HepG2 (cell line): ENCODE results near the gene GSK3B. TPM values are rescaled to one million over a fixed set of nuclear protein-coding genes. Genes with fewer than 3 reads are reported as not detected.

Experiments used
- AGO1 ChIP-seq: fragments of 200-400 bp; formaldehyde crosslinking; IDR thresholded peaks from 2 replicates; pipeline ENCODE4 v1.6.1; 2017; ENCODE audit warnings: mild to moderate bottlenecking, low read depth, low read length, moderate library complexity; ENCODE audit not compliant: poor library complexity, severe bottlenecking
- BORCS8-MEF2B ChIP-seq: sonication (generic); formaldehyde crosslinking; IDR thresholded peaks from 2 replicates; pipeline ENCODE4 v1.8.0; 2022; ENCODE audit warnings: mild to moderate bottlenecking, missing genetic modification reagents
- CBFB ChIP-seq: sonication (generic); formaldehyde crosslinking; IDR thresholded peaks from 2 replicates; pipeline ENCODE4 v1.4.0; 2020; ENCODE audit warnings: missing genetic modification reagents
- CCAR2 ChIP-seq: fragments of 200-400 bp; formaldehyde crosslinking; optimal IDR thresholded peaks from 2 replicates; pipeline ENCODE3; 2018; ENCODE audit warnings: low read depth, mild to moderate bottlenecking, low read length, moderate library complexity
- GFI1 ChIP-seq: sonication (generic); formaldehyde crosslinking; IDR thresholded peaks from 2 replicates; pipeline ENCODE4 v1.5.0; 2020; ENCODE audit warnings: missing genetic modification reagents, mild to moderate bottlenecking, borderline replicate concordance
- MED1 ChIP-seq: sonication (generic); formaldehyde crosslinking; IDR thresholded peaks from 2 replicates; pipeline ENCODE4 v1.4.0; 2020; ENCODE audit warnings: missing genetic modification reagents
- MIER2 ChIP-seq: IDR thresholded peaks from 2 replicates; pipeline ENCODE4 v1.6.1; 2016; ENCODE audit warnings: missing biosample characterization, missing genetic modification reagents
- NCOA2 ChIP-seq: sonication (generic); formaldehyde crosslinking; IDR thresholded peaks from 2 replicates; pipeline ENCODE4 v1.8.0; 2022; ENCODE audit warnings: inconsistent platforms
- NCOR1 ChIP-seq: fragments of 200-600 bp; sonication (generic); IDR thresholded peaks from 2 replicates; pipeline ENCODE4 v1.7.0; 2017; ENCODE audit warnings: antibody characterized with exemption, low read length, borderline replicate concordance
- NR2F2 ChIP-seq: IDR thresholded peaks from 2 replicates; pipeline ENCODE4 v1.6.1; 2012; ENCODE audit warnings: low read depth, inconsistent platforms, borderline replicate concordance
- PAWR ChIP-seq: sonication (generic); formaldehyde crosslinking; IDR thresholded peaks from 2 replicates; pipeline ENCODE4 v1.4.0; 2020; ENCODE audit warnings: missing genetic modification reagents, mild to moderate bottlenecking, borderline replicate concordance
- RAD21 ChIP-seq: fragments of 450-650 bp; formaldehyde crosslinking; IDR thresholded peaks from 2 replicates; pipeline ENCODE4 v1.5.0; 2020; ENCODE audit warnings: mild to moderate bottlenecking
- RARA ChIP-seq: IDR thresholded peaks from 2 replicates; pipeline ENCODE4 v1.6.1; 2016; ENCODE audit warnings: missing genetic modification reagents, missing compliant biosample characterization
- RXRA ChIP-seq: sonication (generic); formaldehyde crosslinking; IDR thresholded peaks from 2 replicates; pipeline ENCODE4 v1.5.1; 2020; ENCODE audit warnings: missing genetic modification reagents
- SOX5 ChIP-seq: IDR thresholded peaks from 2 replicates; pipeline ENCODE4 v1.6.1; 2016; ENCODE audit warnings: borderline replicate concordance
- SP4 ChIP-seq: sonication (generic); formaldehyde crosslinking; IDR thresholded peaks from 2 replicates; pipeline ENCODE4 v1.8.1; 2023; ENCODE audit warnings: mild to moderate bottlenecking, missing genetic modification reagents
- ZFP37 ChIP-seq: sonication (generic); formaldehyde crosslinking; IDR thresholded peaks from 2 replicates; pipeline ENCODE4 v1.4.0; 2020; ENCODE audit warnings: missing genetic modification reagents, borderline replicate concordance
- ZFY ChIP-seq: sonication (generic); formaldehyde crosslinking; IDR thresholded peaks from 2 replicates; pipeline ENCODE4 v1.4.0; 2020; ENCODE audit warnings: missing genetic modification reagents
- ZNF10 ChIP-seq: sonication (generic); formaldehyde crosslinking; IDR thresholded peaks from 2 replicates; pipeline ENCODE4 v1.4.0; 2020; ENCODE audit warnings: mild to moderate bottlenecking, low read depth, missing genetic modification reagents, borderline replicate concordance
- ZNF768 ChIP-seq: sonication (generic); formaldehyde crosslinking; IDR thresholded peaks from 2 replicates; pipeline ENCODE4 v1.4.0; 2020; ENCODE audit warnings: missing genetic modification reagents
- ZSCAN21 ChIP-seq: sonication (generic); formaldehyde crosslinking; IDR thresholded peaks from 2 replicates; pipeline ENCODE4 v1.8.0; 2022; ENCODE audit warnings: mild to moderate bottlenecking, missing genetic modification reagents, moderate library complexity, borderline replicate concordance
- polyA plus RNA-seq, 8 experiments: library from polyadenylated mRNA; depleted of rRNA in 3 of 8; stranded (reverse) in 7 of 8; unstranded in 1 of 8; fragments of >200 nt; fragmentation: Illumina TruSeq in 4 of 8; extraction: Trizol in 4 of 8; gene quantifications; 2 replicates each; pipeline versions ENCODE4 v1.2.1 to v1.2.3, GENCODE V29; 2011 to 2016; ENCODE audit warnings: low read depth in 4 of 8, missing spikeins in 1 of 8, mixed read lengths in 1 of 8; ENCODE audit not compliant: insufficient read depth in 1 of 8
- total RNA-seq, 5 experiments: library from RNA; depleted of rRNA; stranded (reverse); fragments of >200 nt; fragmentation: Illumina TruSeq; extraction: Trizol; gene quantifications; 2 replicates each; pipeline ENCODE4 v1.2.3, GENCODE V29; 2016; ENCODE audit warnings: low read depth in 1 of 5
- TF ChIP-seq, protein P1 (sequence below): sonication (generic); formaldehyde crosslinking; IDR thresholded peaks from 2 replicates; pipeline ENCODE4 v1.8.1; 2023; ENCODE audit warnings: mild to moderate bottlenecking, missing genetic modification reagents
- TF ChIP-seq, protein P2 (sequence below): sonication (generic); formaldehyde crosslinking; IDR thresholded peaks from 2 replicates; pipeline ENCODE4 v1.8.0; 2022; ENCODE audit warnings: missing genetic modification reagents, low read depth, mild to moderate bottlenecking, borderline replicate concordance
- TF ChIP-seq, protein P3 (sequence below): sonication (generic); formaldehyde crosslinking; IDR thresholded peaks from 2 replicates; pipeline ENCODE4 v1.4.0; 2020; ENCODE audit warnings: missing genetic modification reagents; ENCODE audit errors: not compliant biosample characterization
- TF ChIP-seq, protein P4 (sequence below): IDR thresholded peaks from 2 replicates; pipeline ENCODE4 v1.6.1; 2016; ENCODE audit warnings: missing genetic modification reagents, missing compliant biosample characterization
- TF ChIP-seq, protein P5 (sequence below): sonication (generic); formaldehyde crosslinking; IDR thresholded peaks from 2 replicates; pipeline ENCODE4 v1.8.0; 2023; ENCODE audit warnings: mild to moderate bottlenecking, missing genetic modification reagents

The GSK3B gene
- total and polyA plus RNA-seq, 2 of the 13 experiments (the other 11 are each of a cell fraction or from before 2014, with no cell fraction given) = 22.3 to 30.1 TPM

DNA sequence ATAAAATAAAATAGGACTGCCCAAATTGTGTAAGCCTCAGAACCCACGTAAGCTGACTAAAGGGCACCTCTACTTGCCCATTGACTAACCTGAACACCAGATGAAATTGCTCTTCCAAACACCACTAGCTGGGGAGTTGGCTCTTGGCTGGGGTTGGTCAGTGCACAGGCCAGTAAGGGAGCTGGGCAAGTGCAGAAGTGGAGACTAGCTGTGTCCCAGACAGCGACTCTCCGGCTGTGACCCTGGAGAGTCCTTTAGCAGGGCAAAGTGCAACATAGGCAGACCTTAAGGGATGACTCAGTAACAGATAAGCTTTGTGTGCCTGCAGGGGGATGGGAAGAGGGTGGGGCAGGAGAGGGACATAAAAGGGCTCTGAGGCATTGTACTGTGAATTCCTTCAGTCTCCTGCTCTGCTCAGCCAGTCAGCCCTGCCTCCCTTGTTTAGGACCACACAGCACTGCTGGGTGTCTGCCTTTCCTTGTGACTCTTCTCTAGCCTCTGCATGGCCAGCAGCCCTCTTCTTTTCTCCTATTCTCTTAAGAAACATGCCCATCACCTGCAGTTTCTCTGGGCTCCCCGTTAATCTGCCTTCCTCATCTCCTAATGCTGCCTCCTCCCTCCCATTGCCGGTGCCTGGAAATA is 299.2 kb downstream of the GSK3B start (continued):
- peak; percentile 70 for TF ChIP-seq GFI1 (CRISPR knock-in tag)
- TF ChIP-seq CBFB (CRISPR knock-in tag) = peak; percentile 29; the same call in 1 of the 2 replicates
- TF ChIP-seq, protein P1, sequence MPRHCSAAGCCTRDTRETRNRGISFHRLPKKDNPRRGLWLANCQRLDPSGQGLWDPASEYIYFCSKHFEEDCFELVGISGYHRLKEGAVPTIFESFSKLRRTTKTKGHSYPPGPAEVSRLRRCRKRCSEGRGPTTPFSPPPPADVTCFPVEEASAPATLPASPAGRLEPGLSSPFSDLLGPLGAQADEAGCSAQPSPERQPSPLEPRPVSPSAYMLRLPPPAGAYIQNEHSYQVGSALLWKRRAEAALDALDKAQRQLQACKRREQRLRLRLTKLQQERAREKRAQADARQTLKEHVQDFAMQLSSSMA (CRISPR knock-in tag) = no peak
- TF ChIP-seq, protein P2, sequence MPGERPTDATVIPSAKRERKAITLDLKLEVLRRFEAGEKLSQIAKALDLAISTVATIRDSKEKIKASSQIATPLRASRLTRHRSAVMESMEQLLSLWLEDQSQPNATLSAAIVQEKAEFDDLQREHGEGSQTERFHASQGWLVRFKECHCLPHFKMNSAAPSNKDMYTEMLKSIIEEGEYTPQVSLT (CRISPR knock-in tag) = no peak
- TF ChIP-seq BORCS8-MEF2B (CRISPR knock-in tag) = no peak
- TF ChIP-seq SOX5 (CRISPR knock-in tag) = peak; percentile 97
- TF ChIP-seq NCOA2 (CRISPR knock-in tag) = peak; percentile 84
- TF ChIP-seq ZNF10 (CRISPR knock-in tag) = no peak
- 0 out of 2 replicates have a peak, but pooled peaks have one; percentile 20 for TF ChIP-seq SP4
- TF ChIP-seq ZFP37 = peak; percentile 56; the same call in 1 of the 2 replicates
- TF ChIP-seq RXRA (CRISPR knock-in tag) = peak; percentile 96
- TF ChIP-seq, protein P3, sequence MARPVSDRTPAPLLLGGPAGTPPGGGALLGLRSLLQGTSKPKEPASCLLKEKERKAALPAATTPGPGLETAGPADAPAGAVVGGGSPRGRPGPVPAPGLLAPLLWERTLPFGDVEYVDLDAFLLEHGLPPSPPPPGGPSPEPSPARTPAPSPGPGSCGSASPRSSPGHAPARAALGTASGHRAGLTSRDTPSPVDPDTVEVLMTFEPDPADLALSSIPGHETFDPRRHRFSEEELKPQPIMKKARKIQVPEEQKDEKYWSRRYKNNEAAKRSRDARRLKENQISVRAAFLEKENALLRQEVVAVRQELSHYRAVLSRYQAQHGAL = no peak
- peak; percentile 93 for TF ChIP-seq RARA (CRISPR knock-in tag)
- TF ChIP-seq ZNF768 (CRISPR knock-in tag) = peak; percentile 32; the same call in 1 of the 2 replicates
- TF ChIP-seq, protein P4, sequence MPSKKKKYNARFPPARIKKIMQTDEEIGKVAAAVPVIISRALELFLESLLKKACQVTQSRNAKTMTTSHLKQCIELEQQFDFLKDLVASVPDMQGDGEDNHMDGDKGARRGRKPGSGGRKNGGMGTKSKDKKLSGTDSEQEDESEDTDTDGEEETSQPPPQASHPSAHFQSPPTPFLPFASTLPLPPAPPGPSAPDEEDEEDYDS (CRISPR knock-in tag) = peak; percentile 60
- 0 out of 2 replicates have a peak, but pooled peaks have one; percentile 52 for TF ChIP-seq MIER2 (CRISPR knock-in tag)
- peak; percentile 25; the same call in 1 of the 2 replicates for TF ChIP-seq ZFY (CRISPR knock-in tag)
- TF ChIP-seq PAWR = no peak
- no peak for TF ChIP-seq AGO1
- peak; percentile 88; the same call in 1 of the 2 replicates for TF ChIP-seq NCOR1
- peak; percentile 63; the same call in 1 of the 2 replicates for TF ChIP-seq NR2F2
- TF ChIP-seq CCAR2 = no peak
- peak; percentile 70 for TF ChIP-seq MED1 (CRISPR knock-in tag)
- no peak for TF ChIP-seq RAD21
- TF ChIP-seq, protein P5, sequence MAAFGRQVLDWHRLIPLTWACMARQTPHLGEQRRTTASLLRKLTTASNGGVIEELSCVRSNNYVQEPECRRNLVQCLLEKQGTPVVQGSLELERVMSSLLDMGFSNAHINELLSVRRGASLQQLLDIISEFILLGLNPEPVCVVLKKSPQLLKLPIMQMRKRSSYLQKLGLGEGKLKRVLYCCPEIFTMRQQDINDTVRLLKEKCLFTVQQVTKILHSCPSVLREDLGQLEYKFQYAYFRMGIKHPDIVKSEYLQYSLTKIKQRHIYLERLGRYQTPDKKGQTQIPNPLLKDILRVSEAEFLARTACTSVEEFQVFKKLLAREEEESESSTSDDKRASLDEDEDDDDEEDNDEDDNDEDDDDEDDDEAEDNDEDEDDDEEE (CRISPR knock-in tag) = no peak
- TF ChIP-seq ZSCAN21 = peak; percentile 34; the same call in 1 of the 2 replicates
